HEK293 (cell line): ENCODE results near the gene C1orf210.

Source experiments
- CTCF ChIA-PET: fragments of 350-600 bp; formaldehyde crosslinking; extraction: SDS; loops from one replicate; lab custom pipeline; 2021; ENCODE audit warnings: antibody characterized with exemption; lab: Yijun Ruan, JAX
- POLR2A ChIA-PET: fragments of 300-600 bp; formaldehyde crosslinking; extraction: SDS; loops from one replicate; lab custom pipeline; 2020; ENCODE audit warnings: antibody characterized with exemption, inconsistent platforms; lab: Yijun Ruan, JAX
- H3K27ac ChIP-seq: fragments of 200-500 bp; sonication (Bioruptor generic); 2 replicates; pipeline ENCODE4 v1.5.1; 2014; ENCODE audit warnings: low read depth, low read length, control low read depth, inconsistent platforms; ENCODE audit errors: extremely low read depth
- H3K36me3 ChIP-seq, 2 experiments: fragments of 200-500 bp in 1 of 2; sonication (Bioruptor generic) in 1 of 2; 1 replicate in 1 of 2; 2 replicates in 1 of 2; pipeline ENCODE4 v1.5.1; 2014 to 2017; ENCODE audit warnings: inconsistent platforms in 2 of 2, low read length in 2 of 2; ENCODE audit not compliant: control insufficient read depth in 2 of 2, insufficient read depth in 1 of 2
- H3K4me1 ChIP-seq: fragments of 200-500 bp; sonication (Bioruptor generic); 2 replicates; pipeline ENCODE4 v1.5.1; 2014; ENCODE audit warnings: mild to moderate bottlenecking, low read length, inconsistent platforms; ENCODE audit not compliant: control insufficient read depth, insufficient read depth
- H3K4me3 ChIP-seq: 2 replicates; pipeline ENCODE4 v1.5.1; 2011; ENCODE audit warnings: low read depth, mild to moderate bottlenecking, control low read depth, low read length, moderate library complexity
- H3K9me3 ChIP-seq: fragments of 200-500 bp; sonication (Bioruptor generic); 2 replicates; pipeline ENCODE4 v1.5.1; 2014; ENCODE audit warnings: low read depth, low read length, inconsistent platforms; ENCODE audit not compliant: control insufficient read depth, insufficient read depth
- GLI4 ChIP-seq: fragments of 450-650 bp; formaldehyde crosslinking; IDR thresholded peaks from 2 replicates; pipeline ENCODE4 v1.5.1; 2016; ENCODE audit warnings: missing biosample characterization, missing genetic modification characterization
- GLIS1 ChIP-seq: fragments of 450-650 bp; formaldehyde crosslinking; IDR thresholded peaks from 2 replicates; pipeline ENCODE4 v1.5.1; 2016; ENCODE audit warnings: missing biosample characterization, missing genetic modification characterization
- HOXD13 ChIP-seq: sonication (generic); formaldehyde crosslinking; IDR thresholded peaks from 2 replicates; pipeline ENCODE4 v1.8.0; 2022; ENCODE audit warnings: missing genetic modification reagents, borderline replicate concordance
- KLF1 ChIP-seq: fragments of 450-650 bp; formaldehyde crosslinking; IDR thresholded peaks from 2 replicates; pipeline ENCODE4 v1.5.1; 2016; ENCODE audit warnings: missing biosample characterization, missing genetic modification characterization
- OVOL3 ChIP-seq: fragments of 450-650 bp; formaldehyde crosslinking; IDR thresholded peaks from 2 replicates; pipeline ENCODE4 v1.5.1; 2016; ENCODE audit warnings: missing biosample characterization, missing genetic modification characterization
- PRDM1 ChIP-seq: fragments of 450-650 bp; formaldehyde crosslinking; IDR thresholded peaks from 2 replicates; pipeline ENCODE4; 2016; ENCODE audit warnings: missing biosample characterization, missing genetic modification characterization
- SP2 ChIP-seq: fragments of 450-650 bp; formaldehyde crosslinking; IDR thresholded peaks from 2 replicates; pipeline ENCODE4 v1.5.1; 2016; ENCODE audit warnings: missing biosample characterization, missing genetic modification characterization
- TRIM28 ChIP-seq: IDR thresholded peaks from 2 replicates; pipeline ENCODE4 v1.6.1; 2011; ENCODE audit warnings: low read length, control low read depth, borderline replicate concordance
- ZBTB7A ChIP-seq: fragments of 450-650 bp; formaldehyde crosslinking; IDR thresholded peaks from 2 replicates; pipeline ENCODE4 v1.5.1; 2016; ENCODE audit warnings: low read depth, missing biosample characterization, missing genetic modification characterization
- ZFHX2 ChIP-seq: fragments of 450-650 bp; formaldehyde crosslinking; conservative IDR thresholded peaks from 2 replicates; pipeline ENCODE4 v1.5.1; 2016; ENCODE audit warnings: missing biosample characterization, missing genetic modification characterization
- ZFP3 ChIP-seq: fragments of 450-650 bp; formaldehyde crosslinking; IDR thresholded peaks from 2 replicates; pipeline ENCODE4 v1.5.1; 2016; ENCODE audit warnings: low read depth, missing biosample characterization, missing genetic modification characterization
- ZNF132 ChIP-seq: fragments of 450-650 bp; formaldehyde crosslinking; IDR thresholded peaks from 2 replicates; pipeline ENCODE4 v1.5.1; 2017; ENCODE audit warnings: missing biosample characterization, missing genetic modification characterization, borderline replicate concordance
- ZNF140 ChIP-seq: fragments of 450-650 bp; formaldehyde crosslinking; IDR thresholded peaks from 2 replicates; pipeline ENCODE4 v1.5.1; 2016; ENCODE audit warnings: missing biosample characterization, missing genetic modification characterization
- ZNF175 ChIP-seq: fragments of 450-650 bp; formaldehyde crosslinking; IDR thresholded peaks from 2 replicates; pipeline ENCODE4 v1.5.1; 2016; ENCODE audit warnings: missing biosample characterization, missing genetic modification characterization
- ZNF2 ChIP-seq: fragments of 450-650 bp; formaldehyde crosslinking; IDR thresholded peaks from 2 replicates; pipeline ENCODE4 v1.5.1; 2016; ENCODE audit warnings: missing biosample characterization, missing genetic modification characterization
- ZNF274 ChIP-seq, 2 experiments: fragments of 200-500 bp in 1 of 2; fragments of 450-650 bp in 1 of 2; sonication (Bioruptor generic) in 1 of 2; formaldehyde crosslinking in 1 of 2; IDR thresholded peaks; 2 replicates each; pipeline versions ENCODE4 v1.5.1 to v1.6.1; 2014 to 2016; ENCODE audit warnings: borderline replicate concordance in 1 of 2, inconsistent platforms in 1 of 2, low read length in 1 of 2, missing biosample characterization in 1 of 2, missing genetic modification characterization in 1 of 2
- ZNF292 ChIP-seq: fragments of 450-650 bp; formaldehyde crosslinking; IDR thresholded peaks from 2 replicates; pipeline ENCODE4 v1.5.1; 2016; ENCODE audit warnings: low read depth, missing biosample characterization, missing genetic modification characterization, borderline replicate concordance
- ZNF416 ChIP-seq: fragments of 450-650 bp; formaldehyde crosslinking; IDR thresholded peaks from 2 replicates; pipeline ENCODE4 v1.5.1; 2016; ENCODE audit warnings: missing biosample characterization, missing genetic modification characterization
- ZNF548 ChIP-seq: fragments of 450-650 bp; formaldehyde crosslinking; IDR thresholded peaks from 2 replicates; pipeline ENCODE4 v1.5.1; 2016; ENCODE audit warnings: missing biosample characterization, missing genetic modification characterization
- ZNF560 ChIP-seq: fragments of 450-650 bp; formaldehyde crosslinking; IDR thresholded peaks from 2 replicates; pipeline ENCODE4 v1.5.1; 2017; ENCODE audit warnings: missing biosample characterization, missing genetic modification characterization, borderline replicate concordance
- ZNF621 ChIP-seq: fragments of 450-650 bp; formaldehyde crosslinking; IDR thresholded peaks from 2 replicates; pipeline ENCODE4 v1.5.1; 2017; ENCODE audit warnings: missing biosample characterization, missing genetic modification characterization
- ZNF623 ChIP-seq: fragments of 450-650 bp; formaldehyde crosslinking; IDR thresholded peaks from 2 replicates; pipeline ENCODE4 v1.5.1; 2016; ENCODE audit warnings: missing biosample characterization, missing genetic modification characterization
- ZNF677 ChIP-seq: fragments of 450-650 bp; IDR thresholded peaks from 2 replicates; pipeline ENCODE4 v1.5.0; 2018; ENCODE audit warnings: missing biosample characterization, mild to moderate bottlenecking, missing genetic modification characterization, moderate library complexity
- ZNF747 ChIP-seq: fragments of 450-650 bp; formaldehyde crosslinking; IDR thresholded peaks from 2 replicates; pipeline ENCODE4 v1.5.1; 2016; ENCODE audit warnings: missing biosample characterization, missing genetic modification characterization
- ZNF76 ChIP-seq: fragments of 450-650 bp; formaldehyde crosslinking; IDR thresholded peaks from 2 replicates; pipeline ENCODE4; 2016; ENCODE audit warnings: low read depth, missing biosample characterization, missing genetic modification characterization, borderline replicate concordance
- ZNF776 ChIP-seq: fragments of 450-650 bp; formaldehyde crosslinking; IDR thresholded peaks from 2 replicates; pipeline ENCODE4 v1.5.0; 2017; ENCODE audit warnings: missing biosample characterization, missing genetic modification characterization, borderline replicate concordance
- ZNF792 ChIP-seq: fragments of 450-650 bp; formaldehyde crosslinking; IDR thresholded peaks from 2 replicates; pipeline ENCODE4 v1.5.1; 2016; ENCODE audit warnings: missing biosample characterization, missing genetic modification characterization
- TF ChIP-seq, protein P1 (sequence below): fragments of 450-650 bp; formaldehyde crosslinking; IDR thresholded peaks from 2 replicates; pipeline ENCODE4 v1.5.1; 2016; ENCODE audit warnings: missing biosample characterization, missing genetic modification characterization

Gene C1orf210

DNA sequence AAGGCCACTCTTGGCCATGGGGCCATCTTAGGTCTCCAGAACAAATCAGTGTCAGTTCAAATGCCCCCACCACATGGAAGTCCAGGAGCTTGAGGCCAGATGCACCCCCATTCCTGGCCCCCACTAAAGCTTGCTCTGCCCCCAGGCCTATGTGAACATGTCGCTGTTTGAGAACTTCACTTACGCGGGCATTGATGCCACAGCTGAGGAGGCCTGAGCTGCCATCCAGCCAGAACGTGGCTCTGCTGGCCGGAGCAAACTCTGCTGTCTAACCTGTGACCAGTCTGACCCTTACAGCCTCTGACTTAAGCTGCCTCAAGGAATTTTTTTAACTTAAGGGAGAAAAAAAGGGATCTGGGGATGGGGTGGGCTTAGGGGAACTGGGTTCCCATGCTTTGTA, 37.1 kb upstream of the C1orf210 start:
- TF ChIP-seq ZNF2 (tag by site-specific recombination) (no peak), ZNF416 (no peak), ZNF560 (no peak), GLI4 (tag by site-specific recombination) (no peak)

DNA sequence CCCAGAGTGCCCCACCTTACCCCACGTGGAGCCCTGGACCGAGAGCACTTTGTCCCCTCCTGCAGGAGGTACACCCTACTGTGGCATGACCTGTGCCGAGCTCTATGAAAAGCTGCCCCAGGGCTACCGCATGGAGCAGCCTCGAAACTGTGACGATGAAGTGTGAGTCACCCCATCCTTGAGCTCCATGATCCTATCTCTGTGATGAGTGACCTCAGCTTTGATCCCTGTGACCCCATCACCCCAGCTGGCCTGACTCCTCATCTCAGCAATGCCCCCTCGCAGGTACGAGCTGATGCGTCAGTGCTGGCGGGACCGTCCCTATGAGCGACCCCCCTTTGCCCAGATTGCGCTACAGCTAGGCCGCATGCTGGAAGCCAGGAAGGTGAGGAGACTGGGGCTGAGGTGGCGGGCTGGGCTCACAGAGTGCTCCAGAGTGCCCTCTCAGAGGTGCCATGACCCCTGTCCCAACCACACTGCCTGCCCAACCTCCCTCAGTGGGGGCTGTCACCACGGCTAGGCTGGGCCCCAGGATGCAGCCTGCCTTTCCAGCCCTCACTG, 36.0 kb upstream of the C1orf210 start:
- no peak overlapping the region for H3K27ac ChIP-seq
- H3K36me3 ChIP-seq = no peaks in the 10 kb centered on the region
- ChIA-PET POLR2A (interaction anchor here (0.5 kb wide), 1 partner anchor 45 kb away, joined by 3 read pairs; no protein-coding TSS in a partner anchor), CTCF (no interaction called here)
- no peaks in the 10 kb centered on the region for H3K9me3 ChIP-seq
- no peaks in the 10 kb centered on the region for H3K4me1 ChIP-seq
- H3K4me3 ChIP-seq = no peak overlapping the region
- TF ChIP-seq ZNF677 (tag by site-specific recombination) = no peak
- no peak for TF ChIP-seq ZNF175 (tag by site-specific recombination)
- no peak for TF ChIP-seq PRDM1 (tag by site-specific recombination)
- no peak for TF ChIP-seq ZNF747 (tag by site-specific recombination)
- TF ChIP-seq OVOL3 (tag by site-specific recombination) = no peak
- no peak for TF ChIP-seq ZNF792 (tag by site-specific recombination)
- TF ChIP-seq ZNF132 = no peak
- TF ChIP-seq ZNF623 (tag by site-specific recombination) = no peak
- no peak for TF ChIP-seq KLF1 (tag by site-specific recombination)
- no peak for TF ChIP-seq ZNF548 (tag by site-specific recombination)
- TF ChIP-seq, protein P1, sequence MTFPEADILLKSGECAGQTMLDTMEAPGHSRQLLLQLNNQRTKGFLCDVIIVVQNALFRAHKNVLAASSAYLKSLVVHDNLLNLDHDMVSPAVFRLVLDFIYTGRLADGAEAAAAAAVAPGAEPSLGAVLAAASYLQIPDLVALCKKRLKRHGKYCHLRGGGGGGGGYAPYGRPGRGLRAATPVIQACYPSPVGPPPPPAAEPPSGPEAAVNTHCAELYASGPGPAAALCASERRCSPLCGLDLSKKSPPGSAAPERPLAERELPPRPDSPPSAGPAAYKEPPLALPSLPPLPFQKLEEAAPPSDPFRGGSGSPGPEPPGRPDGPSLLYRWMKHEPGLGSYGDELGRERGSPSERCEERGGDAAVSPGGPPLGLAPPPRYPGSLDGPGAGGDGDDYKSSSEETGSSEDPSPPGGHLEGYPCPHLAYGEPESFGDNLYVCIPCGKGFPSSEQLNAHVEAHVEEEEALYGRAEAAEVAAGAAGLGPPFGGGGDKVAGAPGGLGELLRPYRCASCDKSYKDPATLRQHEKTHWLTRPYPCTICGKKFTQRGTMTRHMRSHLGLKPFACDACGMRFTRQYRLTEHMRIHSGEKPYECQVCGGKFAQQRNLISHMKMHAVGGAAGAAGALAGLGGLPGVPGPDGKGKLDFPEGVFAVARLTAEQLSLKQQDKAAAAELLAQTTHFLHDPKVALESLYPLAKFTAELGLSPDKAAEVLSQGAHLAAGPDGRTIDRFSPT (tag by site-specific recombination) = no peak
- TF ChIP-seq ZNF274 (IDR thresholded peaks at IDR 0.05; ENCODE audit: low read length) = no peak
- TF ChIP-seq ZNF274 (tag by site-specific recombination; IDR thresholded peaks at IDR 0.05; ENCODE audit: borderline replicate concordance) = no peak
- no peak for TF ChIP-seq ZNF292
- TF ChIP-seq, all 188 proteins: peak for 0

More for the DNA sequence above, 37.1 kb upstream of the C1orf210 start:
- Histone ChIP-seq H3K36me3 (no peaks in the 10 kb centered on the region), H3K4me1 (no peaks in the 10 kb centered on the region), H3K27ac (no peak overlapping the region), H3K9me3 (no peaks in the 10 kb centered on the region), H3K4me3 (no peak overlapping the region)
- ChIA-PET CTCF (interaction anchor here (1.2 kb wide), 1 partner anchor 28 kb away, joined by 4 read pairs; no protein-coding TSS in a partner anchor), POLR2A (no interaction called here)

DNA sequence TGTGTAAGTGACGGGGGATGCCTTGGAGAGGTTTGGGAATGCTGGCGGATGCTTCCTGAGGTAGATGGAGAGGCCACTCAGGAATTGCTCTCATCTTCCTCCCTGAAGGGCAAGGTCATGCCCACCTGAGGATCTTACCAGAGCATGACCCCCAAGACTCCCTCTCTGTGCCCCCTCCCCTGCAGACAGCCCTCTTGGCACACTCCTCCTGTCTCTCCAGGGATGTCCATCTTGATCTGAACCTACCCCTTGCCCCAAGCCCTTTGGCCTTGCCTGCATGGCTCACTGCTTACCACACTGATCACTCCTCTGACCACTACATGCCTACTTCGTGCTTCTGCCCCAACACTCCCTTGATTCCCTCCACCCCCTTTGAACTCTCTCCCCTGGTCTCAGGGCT, 34.4 kb upstream of the C1orf210 start:
- H3K4me3 ChIP-seq = no peak overlapping the region
- CTCF ChIA-PET = no interaction called here
- H3K36me3 ChIP-seq = no peaks in the 10 kb centered on the region
- POLR2A ChIA-PET = no interaction called here
- no peaks in the 10 kb centered on the region for H3K4me1 ChIP-seq
- H3K9me3 ChIP-seq = no peaks in the 10 kb centered on the region
- no peak for TF ChIP-seq ZNF140 (tag by site-specific recombination)
- TF ChIP-seq ZNF677 (tag by site-specific recombination) = no peak
- TF ChIP-seq HOXD13 (CRISPR knock-in tag) = no peak
- no peak for TF ChIP-seq TRIM28
- no peak for TF ChIP-seq GLIS1
- TF ChIP-seq ZFHX2 (tag by site-specific recombination) = no peak
- no peak for TF ChIP-seq ZNF776
- TF ChIP-seq ZBTB7A (tag by site-specific recombination) = no peak
- no peak for TF ChIP-seq SP2
- TF ChIP-seq ZFP3 = no peak
- no peak for TF ChIP-seq ZNF76 (tag by site-specific recombination)
- TF ChIP-seq ZNF621 (tag by site-specific recombination) = no peak
- H3K27ac ChIP-seq = no peak overlapping the region
